Activated naive CD4-positive, alpha-beta T cell treated with Interleukin-2 at 50 U/mL for 16 hours (primary cell): ENCODE data around the gene LAIR2.
"Not testable (repeated sequence)": the region's sequence is repeated elsewhere in the genome, so short reads cannot be mapped to it uniquely, and the experiment has no call there.

ENCODE experiments used
- DNase-seq: peaks from one replicate; pipeline ENCODE4 v3.0.0-alpha.2; 2020

LAIR2 gene

DNA sequence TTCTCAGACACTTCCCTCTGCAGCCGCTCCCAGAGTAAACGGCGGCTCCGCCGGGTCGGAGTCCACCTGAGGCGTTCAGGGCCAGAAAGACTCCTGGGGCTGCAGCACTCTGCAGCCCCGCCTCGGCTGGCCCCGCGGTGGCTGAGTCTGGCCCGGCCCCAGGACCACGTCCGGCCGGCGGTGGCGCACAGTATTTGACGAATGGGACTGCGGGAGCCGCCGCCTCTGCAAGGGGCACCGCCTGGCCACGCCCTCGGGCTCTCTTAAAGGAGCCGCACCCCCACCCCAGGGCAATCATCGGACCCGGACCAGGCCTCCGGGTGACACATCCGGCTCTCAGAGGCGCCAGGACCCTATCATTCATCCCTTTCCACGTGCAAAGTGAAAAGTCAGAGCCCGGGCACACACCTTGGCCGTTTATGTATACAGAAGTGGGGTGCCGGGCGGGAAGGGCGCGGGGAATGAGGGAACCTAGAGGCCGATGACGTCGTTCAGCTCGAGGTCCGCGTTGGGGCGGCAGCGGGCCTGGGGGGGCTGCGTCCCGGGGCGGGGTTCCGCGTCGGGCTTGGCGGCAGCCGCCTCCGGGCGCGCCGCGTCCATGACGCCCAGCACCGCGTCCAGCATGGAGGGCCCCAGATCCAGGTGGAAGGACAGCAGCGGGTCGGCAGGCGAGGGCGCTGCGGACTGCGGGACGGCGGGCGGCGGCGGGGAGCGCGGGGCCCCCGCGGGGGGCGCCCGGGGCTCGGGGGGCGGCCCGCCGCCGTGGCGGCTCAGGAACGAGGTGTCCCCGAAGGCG, 37.8 kb upstream of the LAIR2 start:
- DNase-seq, result peak; percentile 82

DNA sequence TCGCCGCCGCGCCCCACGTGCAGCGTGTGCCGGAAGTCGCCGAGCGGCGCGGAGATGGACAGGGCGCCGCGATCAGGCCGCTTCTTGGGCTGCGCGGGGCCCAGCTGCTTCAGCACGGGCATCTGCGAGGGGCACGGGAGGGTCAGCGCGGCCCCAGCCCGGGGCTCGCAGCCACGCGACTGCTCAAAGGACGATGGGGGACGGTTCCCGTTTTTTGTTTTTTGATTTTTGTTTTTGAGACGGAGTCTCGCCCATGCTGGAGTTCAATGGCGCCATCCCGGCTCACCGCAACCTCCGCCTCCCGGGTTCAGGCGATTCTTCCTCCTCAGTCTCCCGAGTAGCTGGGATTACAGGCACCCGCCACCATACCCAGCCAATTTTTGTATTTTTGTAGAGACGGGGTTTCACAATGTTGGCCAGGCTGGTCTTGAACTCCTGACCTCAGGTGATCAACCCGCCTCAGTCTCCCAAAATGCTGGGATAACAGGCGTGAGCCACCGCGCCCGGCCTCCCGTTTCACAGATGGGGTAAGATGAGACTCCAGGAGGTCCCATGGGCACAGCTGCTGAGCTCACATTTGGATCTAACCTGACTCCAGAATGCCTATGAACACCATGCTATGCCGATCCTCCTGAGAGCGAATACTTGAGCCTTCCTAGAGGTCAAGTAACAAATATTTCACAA, 37.1 kb upstream of the LAIR2 start:
- no peak for DNase-seq

DNA sequence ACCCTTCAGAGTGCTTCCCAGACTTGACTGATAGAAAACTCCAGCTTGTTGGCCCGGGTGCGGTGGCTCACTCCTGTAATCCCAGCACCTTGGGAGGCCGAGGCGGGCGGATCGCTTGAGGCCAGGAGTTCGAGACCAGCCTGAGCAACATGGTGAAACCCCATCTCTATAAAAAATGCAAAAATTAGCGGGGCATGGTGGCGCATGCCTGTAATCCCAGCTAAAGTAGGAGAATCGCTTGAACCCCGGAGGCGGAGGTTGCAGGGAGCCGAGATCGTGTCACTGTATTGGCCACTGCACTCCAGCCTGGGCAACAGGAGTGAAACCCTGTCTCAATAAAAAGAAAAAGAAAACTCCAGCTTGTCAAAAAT, 36.5 kb upstream of the LAIR2 start:
- DNase-seq, result not testable (repeated sequence)

DNA sequence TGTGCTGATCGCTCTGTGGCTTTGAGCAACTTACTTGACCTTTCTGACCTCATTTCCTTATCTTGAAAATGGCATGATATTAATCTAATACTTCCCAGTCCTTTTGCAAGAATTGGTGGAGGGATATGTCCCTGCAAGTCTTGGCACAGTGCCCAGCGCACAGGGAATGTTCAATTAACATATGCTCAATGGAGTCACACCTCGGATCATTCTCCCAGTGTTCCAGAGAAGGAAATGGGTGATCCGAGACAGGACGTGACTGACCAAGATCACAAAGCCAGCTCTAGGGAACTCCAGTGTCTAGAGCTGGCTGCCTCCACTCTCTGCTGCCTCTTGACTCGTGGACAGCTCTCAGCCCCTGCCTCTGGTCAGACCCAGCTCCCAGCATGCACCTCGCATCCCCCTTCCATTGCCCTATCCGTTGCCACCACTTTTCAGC, 33.1 kb upstream of the LAIR2 start:
- DNase-seq, result no peak

DNA sequence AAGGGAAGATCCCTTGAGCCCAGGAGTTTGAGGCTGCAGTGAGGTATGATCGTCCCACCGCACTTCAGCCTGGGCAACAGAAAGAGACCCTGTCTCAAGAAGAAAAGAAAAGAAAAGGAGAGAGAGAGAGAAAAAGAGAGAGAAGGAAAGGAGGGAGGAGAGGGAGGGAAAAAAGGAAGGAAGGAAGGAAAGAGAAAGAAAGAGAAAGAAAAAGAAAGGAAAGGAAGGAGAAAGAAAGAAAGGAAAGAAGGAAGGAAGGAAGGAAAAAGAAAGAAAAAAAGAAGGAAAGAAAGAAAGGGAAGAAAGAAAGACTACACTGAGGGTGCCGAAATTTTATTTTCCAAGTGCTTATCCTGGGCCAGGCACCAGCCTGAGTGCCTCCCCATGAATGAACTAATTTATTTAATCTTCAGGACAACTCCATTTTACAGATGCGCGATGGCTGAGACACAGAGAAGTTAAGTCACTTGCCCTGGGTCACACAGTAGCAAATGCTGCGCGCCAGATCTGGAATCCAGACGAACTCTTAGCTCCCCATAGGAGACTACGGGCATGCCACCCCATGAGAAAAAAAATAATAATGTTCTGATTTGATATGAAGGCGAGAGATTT, 32.2 kb upstream of the LAIR2 start:
- DNase-seq, result no peak

DNA sequence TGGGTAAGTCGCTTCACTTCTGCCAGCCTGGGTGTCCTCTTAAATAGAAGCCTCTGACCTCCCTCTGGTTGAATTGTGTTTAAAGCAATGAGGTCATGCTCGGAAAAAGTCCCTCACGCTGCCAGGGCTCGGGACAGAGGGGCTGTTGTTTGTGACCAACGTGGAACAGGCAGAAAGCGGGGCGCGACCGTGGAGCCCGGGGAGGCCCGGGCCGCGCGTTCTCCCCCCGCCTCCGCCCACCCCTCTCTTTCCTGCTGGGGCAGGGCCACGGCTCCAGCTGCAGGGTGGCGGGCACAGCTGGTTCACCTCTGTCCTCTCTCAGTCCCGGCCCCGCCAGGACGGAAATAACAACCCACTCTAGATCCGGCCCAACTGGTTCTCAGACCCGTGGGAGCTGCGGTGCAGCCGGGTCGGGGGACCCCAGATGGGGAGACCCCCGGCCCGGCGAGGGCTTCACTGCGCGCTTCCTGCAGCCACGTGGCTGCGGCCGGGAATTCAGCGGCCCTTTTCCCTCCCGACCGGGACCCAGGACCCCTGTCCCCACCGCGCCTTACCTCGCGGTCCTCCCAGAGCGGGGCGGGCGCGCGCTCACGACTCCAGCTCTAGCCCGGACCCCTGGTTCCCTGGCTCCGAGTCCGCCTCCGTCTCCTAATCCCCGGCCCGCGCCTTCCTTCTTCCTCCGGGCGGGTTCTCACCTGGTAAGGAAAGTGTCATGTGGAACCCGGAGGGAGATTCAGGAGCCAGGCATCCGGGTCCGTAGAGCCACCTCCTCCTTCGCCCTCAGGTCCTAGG, 31.4 kb upstream of the LAIR2 start:
- DNase-seq, result no peak

DNA sequence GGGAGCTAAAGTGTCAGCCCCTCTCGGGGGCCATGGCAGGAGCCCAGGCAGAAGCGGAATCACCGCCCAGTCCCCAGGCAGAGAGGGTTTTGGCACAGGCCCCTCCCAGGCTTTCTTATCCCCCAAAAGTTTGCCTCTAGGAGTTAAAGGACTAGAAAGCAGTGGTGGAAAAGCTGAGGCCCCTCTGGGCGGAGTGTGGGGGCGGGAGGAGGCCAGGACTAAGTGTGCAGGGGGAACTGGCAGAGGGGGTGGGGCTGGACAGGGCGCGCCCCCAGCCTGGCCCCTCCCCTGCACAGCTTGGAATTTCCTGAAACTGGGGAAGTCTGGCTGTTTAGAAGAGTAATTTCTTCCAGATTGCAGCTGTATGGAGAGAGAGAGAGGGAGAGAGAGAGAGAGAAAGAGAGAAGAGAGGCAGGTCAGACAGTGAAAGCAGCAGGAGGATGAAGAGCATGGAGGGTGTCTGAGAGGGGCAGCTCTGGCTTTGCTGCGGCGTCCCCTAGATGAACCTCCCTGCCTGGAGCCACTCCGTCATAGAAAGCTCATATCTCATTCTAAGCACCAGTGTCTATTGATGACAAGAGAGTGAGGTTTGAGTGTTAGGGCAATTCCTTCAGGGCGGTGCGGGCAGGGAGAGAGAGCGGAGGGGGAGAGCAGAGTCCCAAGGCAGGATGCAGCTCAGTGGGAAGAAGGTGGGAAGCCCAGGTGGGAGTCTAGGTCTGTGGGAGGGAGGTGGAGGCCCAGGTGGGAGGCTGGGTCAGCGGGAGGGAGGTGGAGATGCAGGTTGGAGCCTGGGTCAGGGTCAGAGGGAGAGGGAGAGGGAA, 29.4 kb upstream of the LAIR2 start, which contains the start of gene CDC42EP5:
TSS of gene CDC42EP5 (minus strand) at position 226 of the 821 bp plus-strand sequence. CDS start 7,749 bp downstream, outside the sequence.
- DNase-seq, result no peak

DNA sequence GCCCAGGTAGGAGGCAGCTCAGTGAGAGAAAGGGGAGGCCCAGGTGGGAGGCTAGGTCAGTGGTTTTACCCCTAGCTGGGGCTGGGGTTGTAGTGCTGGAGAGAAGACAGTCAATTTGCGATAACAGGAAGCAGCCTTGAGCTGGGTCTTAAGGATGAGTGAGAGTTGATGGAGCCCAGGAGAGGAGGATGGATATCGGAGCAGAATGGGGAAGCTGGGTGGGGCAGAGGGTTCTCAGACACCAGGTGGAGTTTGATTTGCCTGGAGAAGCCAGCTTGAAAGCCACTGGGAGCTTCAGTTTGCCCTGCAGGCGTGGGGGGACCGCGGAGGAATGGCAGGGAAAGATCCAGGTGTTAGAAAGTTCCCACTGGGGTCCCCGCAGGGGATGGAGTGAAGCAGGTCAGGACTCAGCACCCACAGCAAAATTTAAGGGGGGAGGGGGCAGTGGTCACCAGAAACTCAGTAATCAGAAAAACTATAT, 28.7 kb upstream of the LAIR2 start:
- no peak for DNase-seq

DNA sequence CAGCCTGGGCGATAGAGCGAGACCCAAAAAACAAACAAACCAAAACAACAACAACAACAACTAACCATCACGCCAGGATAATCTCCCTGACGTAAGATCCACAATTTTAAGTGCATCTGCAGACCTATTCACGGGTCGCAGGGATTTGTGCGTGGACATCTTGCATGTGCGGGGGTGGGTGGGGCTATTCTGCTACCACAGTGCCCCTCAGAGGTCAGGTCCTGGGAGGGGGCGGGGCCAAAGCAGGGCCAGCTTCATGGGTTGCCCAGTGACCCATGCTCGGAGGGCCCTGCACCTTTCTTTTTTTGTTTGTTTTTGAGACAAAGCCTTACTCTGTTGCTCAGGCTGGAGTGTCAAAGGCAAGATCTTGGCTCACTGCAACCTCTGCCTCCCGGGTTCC, 26.9 kb upstream of the LAIR2 start:
- DNase-seq, result no peak

DNA sequence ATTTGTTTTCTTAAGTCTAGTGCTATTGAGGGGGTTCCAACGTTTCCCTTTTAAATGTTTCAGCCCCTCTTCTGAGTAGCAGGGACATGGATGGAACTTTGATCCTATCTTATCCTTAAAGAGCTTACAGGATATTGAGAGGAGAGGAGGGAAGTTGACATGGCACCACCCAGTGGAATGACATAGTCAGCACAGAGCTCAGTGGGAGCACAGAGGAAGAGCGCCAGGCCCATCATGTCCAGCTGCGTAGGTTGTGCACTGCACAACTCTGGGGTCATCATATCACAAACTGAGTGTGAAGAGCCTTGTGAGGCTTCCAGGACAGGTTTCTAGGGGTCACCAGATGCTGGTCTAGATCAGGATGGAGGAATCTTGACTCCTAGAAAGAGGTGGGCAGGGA, 25.0 kb upstream of the LAIR2 start:
- no peak for DNase-seq

DNA sequence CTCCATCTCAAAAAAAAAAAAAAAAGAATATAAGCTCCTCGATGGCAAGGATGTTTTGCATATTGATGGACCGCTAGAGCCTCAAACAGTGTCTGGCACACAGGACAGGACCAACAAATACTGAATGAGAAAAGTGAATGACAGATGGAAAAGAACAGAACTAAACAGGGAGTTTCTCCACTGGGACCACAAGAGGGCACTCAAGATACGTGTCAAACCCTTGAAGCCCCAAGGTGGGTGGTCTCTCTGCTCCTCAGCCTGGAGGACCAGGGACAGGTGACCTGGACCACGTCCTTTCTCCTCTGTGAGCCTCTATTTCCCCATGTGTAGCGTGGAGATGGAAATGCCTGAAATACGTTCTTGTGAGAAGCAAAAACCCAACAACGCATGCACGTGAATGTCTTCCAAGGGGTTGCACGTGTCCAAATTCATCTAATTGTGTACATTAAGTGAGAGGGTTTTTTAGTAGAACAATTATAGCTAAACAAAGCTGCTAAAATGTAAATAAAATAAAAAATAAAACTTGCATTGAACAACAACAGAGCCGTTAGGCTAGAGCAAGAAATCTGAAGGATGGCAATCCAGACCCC, 23.9 kb upstream of the LAIR2 start:
- no peak for DNase-seq

DNA sequence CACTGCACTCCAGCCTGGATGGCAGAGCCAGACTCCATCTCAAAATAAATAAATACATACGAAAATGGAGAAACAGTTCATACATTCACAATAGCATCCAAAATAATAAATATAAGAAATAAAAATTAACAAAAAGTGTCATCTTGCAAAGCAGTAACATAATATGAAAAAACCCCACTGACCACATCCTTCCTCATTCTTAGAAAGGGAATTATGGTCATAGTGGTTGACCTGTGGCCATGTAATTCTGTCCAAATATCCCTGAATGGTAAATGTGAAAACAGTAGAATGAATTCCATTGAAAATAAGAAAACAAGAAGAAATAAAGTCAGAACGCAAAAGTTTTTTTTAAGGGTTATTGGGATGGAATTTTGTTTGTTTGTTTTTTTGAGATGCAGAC, 22.6 kb upstream of the LAIR2 start:
- no peak for DNase-seq

DNA sequence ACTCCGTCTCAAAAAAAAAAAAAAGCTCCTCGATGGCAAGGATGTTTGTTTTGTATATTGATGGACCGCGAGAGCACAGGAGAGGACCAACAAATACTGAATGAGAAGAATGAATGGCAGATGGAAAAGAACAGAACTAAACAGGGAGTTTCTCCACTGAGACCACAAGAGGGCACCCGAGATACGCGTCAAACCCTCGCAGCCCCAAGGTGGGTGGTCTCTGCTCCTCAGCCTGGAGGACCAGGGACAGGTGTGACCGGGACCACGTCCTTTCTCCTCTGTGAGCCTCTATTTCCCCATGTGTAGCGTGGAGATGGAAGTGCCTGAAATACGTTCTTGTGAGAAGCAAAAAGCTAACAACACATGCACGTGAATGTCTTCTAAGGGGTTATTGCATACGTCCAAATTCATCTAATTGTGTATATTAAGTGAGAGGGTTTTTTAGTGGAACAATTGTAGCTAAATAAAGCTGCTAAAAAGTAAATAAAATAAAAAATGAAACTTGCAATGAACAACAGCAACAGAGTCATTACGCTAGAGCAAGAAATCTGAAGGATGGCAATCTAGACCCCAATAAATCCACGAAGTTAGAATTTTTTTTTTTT, 21.2 kb upstream of the LAIR2 start:
- DNase-seq, result peak; percentile 28

DNA sequence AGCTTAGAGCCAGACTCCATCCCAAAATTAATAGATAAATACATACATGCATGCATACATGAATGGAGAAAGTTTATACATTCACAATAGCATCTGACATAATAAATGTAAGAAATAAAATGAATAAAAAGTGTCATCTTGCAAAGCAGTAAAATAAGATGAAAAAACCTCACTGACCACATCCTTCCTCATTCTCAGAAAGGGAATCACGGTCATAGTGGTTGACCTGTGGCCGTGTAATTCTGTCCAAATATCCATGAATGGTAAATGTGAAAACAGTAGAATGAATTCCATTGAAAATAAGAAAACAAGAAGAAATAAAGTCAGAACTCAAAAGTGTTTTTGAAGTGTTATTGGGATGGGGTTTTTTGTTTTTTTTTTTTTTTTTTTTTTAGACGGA, 19.7 kb upstream of the LAIR2 start:
- DNase-seq, result no peak

DNA sequence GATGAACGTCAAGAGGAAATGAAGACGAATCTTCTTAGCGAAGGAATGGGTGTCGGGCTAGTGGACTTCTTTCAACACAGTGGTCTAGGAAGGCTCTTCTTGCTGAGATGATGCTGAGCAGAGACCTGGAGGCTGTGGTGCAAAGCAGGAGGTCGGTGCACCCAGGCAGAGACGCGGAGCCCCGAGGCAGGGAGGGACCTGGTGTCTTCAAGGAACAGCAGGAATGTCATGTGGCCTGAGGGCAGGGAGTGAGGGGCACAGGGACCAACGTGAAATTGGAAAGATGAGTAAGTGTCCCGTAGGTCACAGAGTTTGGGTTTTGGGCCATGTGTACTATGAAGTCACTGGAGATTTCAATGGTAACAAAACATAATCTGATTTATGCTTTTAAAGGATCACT, 18.2 kb upstream of the LAIR2 start:
- DNase-seq, result no peak

DNA sequence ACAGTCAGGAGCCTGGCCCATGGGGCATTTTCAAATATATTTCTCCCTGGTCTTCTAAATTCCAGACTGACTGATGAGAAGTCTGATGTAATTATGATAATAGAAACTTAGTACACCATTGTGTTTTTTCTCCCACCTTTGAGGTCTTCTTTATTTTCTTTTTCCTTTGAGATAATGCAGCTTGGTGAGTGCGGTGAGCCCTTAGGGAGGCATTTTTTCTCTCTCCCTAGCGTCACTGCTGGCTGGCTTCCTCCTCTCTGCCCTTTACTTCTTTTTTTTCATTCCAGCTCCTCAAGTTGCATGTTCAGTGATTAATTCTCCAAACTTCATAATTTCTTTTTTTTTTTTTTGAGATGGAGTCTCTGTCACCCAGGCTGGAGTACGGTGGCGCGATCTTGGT, 16.8 kb upstream of the LAIR2 start:
- no peak for DNase-seq

DNA sequence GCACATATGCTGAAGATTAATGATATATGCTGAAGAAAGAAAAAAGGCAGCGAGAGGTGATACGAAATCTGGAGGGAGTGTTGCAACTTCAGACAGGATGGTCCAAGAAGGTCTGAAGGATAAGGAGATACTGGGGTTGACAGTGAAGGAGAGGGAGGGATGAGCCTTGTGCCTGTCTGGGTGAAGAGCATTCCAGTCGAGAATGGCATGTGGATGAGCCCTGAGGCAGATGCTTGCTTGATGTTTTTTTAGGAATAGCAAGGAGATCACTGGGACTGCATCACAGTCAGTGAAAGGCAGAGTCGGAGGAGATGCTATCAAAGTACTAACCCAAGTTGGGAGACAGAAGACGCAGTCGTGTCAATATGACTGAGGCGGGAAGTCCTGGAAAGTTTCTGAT, 13.3 kb upstream of the LAIR2 start:
- no peak for DNase-seq

DNA sequence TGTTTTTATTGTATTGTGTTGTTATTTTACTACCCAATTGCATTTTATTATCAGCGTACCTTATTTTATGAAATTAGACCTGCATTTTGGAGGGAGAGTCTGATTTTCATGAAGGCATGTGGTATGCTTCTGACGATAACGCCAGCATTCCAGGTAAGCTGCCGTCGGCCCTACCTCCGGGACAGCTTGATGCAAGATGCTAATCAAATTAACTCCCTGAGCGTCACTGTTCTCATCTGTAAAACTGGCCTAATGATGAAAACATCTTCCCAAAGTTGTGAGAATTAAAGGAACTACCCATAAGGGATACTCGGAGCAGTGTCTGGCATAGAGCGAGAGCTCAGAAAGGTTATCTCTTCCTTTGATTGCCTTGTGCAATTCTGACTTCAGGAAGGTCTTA, 12.9 kb upstream of the LAIR2 start:
- no peak for DNase-seq

DNA sequence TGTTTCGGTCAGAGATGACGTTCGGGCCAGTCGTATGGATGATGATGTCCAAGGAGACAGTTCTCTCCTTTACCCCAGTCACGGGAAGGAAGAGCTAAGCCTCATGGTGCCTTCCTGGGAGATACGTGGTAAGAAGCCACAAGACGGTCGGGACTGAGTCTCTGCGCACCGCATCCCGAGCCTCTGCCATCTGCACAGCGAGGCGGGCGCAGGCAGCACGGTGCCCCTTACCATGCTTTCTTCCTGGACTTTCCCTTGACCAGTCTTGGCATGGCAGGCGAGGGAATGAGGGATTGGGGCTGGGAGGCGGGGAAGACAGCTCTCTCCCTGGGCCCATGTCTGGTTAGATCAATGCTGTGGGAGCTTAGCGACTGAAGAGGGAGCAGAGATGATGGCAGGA, 10.1 kb upstream of the LAIR2 start:
- DNase-seq, result no peak

DNA sequence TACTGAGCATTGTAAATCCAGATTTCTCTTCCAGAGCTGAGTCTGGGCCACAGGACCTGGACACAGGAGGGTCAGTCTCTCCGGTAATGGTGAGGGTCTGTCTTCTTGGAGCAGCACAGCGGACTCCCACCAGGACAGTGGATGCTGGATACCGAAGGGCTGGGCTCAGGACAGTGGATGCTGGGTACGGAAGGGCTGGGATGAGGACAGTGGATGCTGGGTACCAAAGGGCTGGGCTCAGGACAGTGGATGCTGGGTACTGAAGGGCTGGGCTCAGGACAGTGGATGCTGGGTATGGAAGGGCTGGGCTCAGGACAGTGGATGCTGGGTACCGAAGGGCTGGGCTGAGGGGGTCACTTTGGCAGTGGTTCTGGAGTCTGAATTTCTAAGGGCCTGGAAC, 9.6 kb upstream of the LAIR2 start:
- DNase-seq, result not testable (repeated sequence)

DNA sequence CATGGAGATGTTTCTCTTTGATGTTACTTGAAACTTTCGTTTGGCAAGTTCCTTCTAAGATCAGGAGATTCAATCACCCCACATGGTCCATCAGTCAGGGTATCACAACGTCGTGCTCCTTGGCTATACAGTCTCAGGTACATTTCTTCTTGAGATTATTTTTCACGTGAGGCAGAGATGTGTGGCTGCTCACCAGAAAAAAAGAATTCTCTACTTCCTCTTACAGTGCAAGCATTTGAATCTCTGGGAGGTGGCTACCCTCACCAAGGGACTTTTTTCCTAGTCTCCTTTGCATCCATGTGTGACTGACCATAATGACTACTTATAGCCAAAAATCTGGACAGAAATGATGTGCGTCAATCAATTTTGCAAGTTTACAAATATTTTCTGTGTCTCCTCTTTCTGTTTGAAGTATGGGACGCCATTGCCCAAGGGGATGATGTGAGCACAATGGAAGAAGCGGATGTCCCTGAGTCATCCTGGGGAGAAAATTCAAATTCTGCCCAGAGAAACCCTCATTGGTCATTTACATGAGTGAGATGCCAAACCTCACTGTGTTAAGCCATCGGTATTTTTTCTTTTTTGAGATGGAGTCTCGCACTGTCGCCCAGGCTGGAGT, 8.6 kb upstream of the LAIR2 start:
- DNase-seq, result no peak
